ENCODE data around the gene TNPO1. TPM values are rescaled to one million over a fixed set of nuclear protein-coding genes. Genes with fewer than 3 reads are reported as not detected.
A peak's percentile ranks its signal among the peaks of the same experiment; 100 is the strongest.

The TNPO1 gene
- total and polyA plus RNA-seq, 2 of the 13 experiments (the other 11 are each of a cell fraction or from before 2014, with no cell fraction given), result 26.7 to 123 TPM

- TF ChIP-seq ZNF75D (CRISPR knock-in tag; IDR thresholded peaks at IDR 0.05; ENCODE audit: borderline replicate concordance) (no peak), THAP7 (CRISPR knock-in tag; IDR thresholded peaks at IDR 0.05) (no peak), ZNF788 (CRISPR knock-in tag; IDR thresholded peaks at IDR 0.05; ENCODE audit: borderline replicate concordance) (peak; percentile 39; the same call in 1 of the 2 replicates), MAFF (IDR thresholded peaks at IDR 0.05; ENCODE audit: low read depth, low read length) (no peak), SNAI1 (CRISPR knock-in tag; IDR thresholded peaks at IDR 0.05; ENCODE audit: borderline replicate concordance) (no peak; the same call in 1 of the 2 replicates), RAD21 (CRISPR knock-in tag; IDR thresholded peaks at IDR 0.05) (no peak), NFE2 (CRISPR knock-in tag; IDR thresholded peaks at IDR 0.05) (no peak), MBNL3 (CRISPR knock-in tag; conservative IDR thresholded peaks at IDR 0.05) (no peak), HIVEP1 (CRISPR knock-in tag; IDR thresholded peaks at IDR 0.05) (peak; percentile 73), ZNF546 (CRISPR knock-in tag; conservative IDR thresholded peaks at IDR 0.05) (0 out of 2 replicates have a peak, but pooled peaks have one; percentile 60), RERE (CRISPR knock-in tag; IDR thresholded peaks at IDR 0.05; ENCODE audit: low read depth) (no peak), ETV5 (CRISPR knock-in tag; IDR thresholded peaks at IDR 0.05; ENCODE audit: borderline replicate concordance) (peak; percentile 48), HMGA1 (CRISPR knock-in tag; conservative IDR thresholded peaks at IDR 0.05) (no peak), ZNF878 (CRISPR knock-in tag; IDR thresholded peaks at IDR 0.05) (0 out of 2 replicates have a peak, but pooled peaks have one; percentile 34), MED8 (CRISPR knock-in tag; IDR thresholded peaks at IDR 0.05; ENCODE audit: insufficient replicate concordance) (no peak), TARDBP (CRISPR knock-in tag; IDR thresholded peaks at IDR 0.05) (no peak; the same call in 1 of the 2 replicates), PPARG (CRISPR knock-in tag; conservative IDR thresholded peaks at IDR 0.05) (no peak; the same call in 1 of the 2 replicates), ZNF768 (CRISPR knock-in tag; IDR thresholded peaks at IDR 0.05) (no peak; the same call in 1 of the 2 replicates)
- TF ChIP-seq, protein P1, sequence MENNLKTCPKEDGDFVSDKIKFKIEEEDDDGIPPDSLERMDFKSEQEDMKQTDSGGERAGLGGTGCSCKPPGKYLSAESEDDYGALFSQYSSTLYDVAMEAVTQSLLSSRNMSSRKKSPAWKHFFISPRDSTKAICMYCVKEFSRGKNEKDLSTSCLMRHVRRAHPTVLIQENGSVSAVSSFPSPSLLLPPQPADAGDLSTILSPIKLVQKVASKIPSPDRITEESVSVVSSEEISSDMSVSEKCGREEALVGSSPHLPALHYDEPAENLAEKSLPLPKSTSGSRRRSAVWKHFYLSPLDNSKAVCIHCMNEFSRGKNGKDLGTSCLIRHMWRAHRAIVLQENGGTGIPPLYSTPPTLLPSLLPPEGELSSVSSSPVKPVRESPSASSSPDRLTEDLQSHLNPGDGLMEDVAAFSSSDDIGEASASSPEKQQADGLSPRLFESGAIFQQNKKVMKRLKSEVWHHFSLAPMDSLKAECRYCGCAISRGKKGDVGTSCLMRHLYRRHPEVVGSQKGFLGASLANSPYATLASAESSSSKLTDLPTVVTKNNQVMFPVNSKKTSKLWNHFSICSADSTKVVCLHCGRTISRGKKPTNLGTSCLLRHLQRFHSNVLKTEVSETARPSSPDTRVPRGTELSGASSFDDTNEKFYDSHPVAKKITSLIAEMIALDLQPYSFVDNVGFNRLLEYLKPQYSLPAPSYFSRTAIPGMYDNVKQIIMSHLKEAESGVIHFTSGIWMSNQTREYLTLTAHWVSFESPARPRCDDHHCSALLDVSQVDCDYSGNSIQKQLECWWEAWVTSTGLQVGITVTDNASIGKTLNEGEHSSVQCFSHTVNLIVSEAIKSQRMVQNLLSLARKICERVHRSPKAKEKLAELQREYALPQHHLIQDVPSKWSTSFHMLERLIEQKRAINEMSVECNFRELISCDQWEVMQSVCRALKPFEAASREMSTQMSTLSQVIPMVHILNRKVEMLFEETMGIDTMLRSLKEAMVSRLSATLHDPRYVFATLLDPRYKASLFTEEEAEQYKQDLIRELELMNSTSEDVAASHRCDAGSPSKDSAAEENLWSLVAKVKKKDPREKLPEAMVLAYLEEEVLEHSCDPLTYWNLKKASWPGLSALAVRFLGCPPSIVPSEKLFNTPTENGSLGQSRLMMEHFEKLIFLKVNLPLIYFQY (CRISPR knock-in tag; IDR thresholded peaks at IDR 0.05; ENCODE audit: borderline replicate concordance), result peak; percentile 89; the same call in 1 of the 2 replicates
Measured at GRCh38 chr5:72955143-72955767, 138.8 kb downstream of the TNPO1 start (continued).
